ENCODE results near the gene VPREB3. TPM values are rescaled to one million over a fixed set of nuclear protein-coding genes. Genes with fewer than 3 reads are reported as not detected.
"Not testable (repeated sequence)": the region's sequence is repeated elsewhere in the genome, so short reads cannot be mapped to it uniquely, and the experiment has no call there.

VPREB3 gene
- total RNA-seq, 1 donor = 2.2 TPM

DNA sequence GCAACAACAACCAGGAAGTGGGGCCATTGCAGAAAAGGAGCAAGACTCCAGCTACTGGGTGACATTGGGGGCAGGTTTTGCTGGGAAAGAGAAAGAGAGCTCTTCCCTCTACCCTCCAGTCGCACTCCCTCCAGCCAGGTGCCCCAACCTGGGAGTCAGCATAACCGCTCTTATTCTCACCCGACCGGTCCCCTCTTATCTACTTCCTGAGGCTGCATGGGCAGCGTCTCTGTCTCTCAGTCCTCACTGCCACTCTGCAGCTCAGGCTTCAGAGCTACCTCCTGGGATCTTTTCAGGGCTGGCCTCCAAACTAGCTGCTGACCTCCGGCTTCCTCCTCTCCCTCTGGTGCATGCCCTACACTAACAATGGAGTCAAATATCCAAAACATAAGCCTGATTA, 8.4 kb downstream of the VPREB3 start:
- no peak for DNase-seq (ENCODE audit: low read depth in 2 of 3, low spot score in 2 of 3)

- no peak for DNase-seq (ENCODE audit: low read depth in 2 of 3, low spot score in 2 of 3)
Measured at GRCh38 chr22:23744485-23744884, 9.7 kb downstream of the VPREB3 start.

DNA sequence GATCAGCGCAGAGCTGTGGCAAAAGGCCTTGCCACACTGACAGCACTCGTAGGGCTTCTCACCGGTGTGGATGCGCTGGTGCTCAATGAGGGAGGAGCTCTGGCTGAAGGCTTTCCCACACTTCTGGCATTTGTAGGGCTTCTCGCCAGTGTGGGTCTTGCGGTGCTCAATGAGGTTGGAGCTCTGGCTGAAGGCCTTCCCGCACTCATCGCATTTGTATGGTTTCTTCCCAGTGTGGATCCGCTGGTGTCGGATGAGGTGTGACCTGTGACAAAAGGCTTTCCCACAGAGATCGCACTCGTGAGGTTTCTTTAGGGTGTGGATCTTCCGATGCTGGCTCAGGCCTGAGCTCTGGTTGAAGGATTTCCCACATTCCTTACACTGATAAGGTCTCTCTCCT, 10.2 kb downstream of the VPREB3 start:
- DNase-seq (ENCODE audit: low read depth in 2 of 3, low spot score in 2 of 3) = no peak

GRCh38 chr22:23743303-23743705, 10.9 kb downstream of the VPREB3 start:
- DNase-seq (ENCODE audit: low read depth in 2 of 3, low spot score in 2 of 3) = no peak

GRCh38 chr22:23742505-23743264, 11.5 kb downstream of the VPREB3 start:
- DNase-seq (ENCODE audit: low read depth in 2 of 3, low spot score in 2 of 3) = no peak

GRCh38 chr22:23737696-23738095, 16.5 kb downstream of the VPREB3 start:
- DNase-seq (ENCODE audit: low read depth in 2 of 3, low spot score in 2 of 3) = no peak

- not testable (repeated sequence) for DNase-seq (ENCODE audit: low read depth in 2 of 3, low spot score in 2 of 3)
Measured at GRCh38 chr22:23728108-23728507, 26.1 kb downstream of the VPREB3 start.

DNA sequence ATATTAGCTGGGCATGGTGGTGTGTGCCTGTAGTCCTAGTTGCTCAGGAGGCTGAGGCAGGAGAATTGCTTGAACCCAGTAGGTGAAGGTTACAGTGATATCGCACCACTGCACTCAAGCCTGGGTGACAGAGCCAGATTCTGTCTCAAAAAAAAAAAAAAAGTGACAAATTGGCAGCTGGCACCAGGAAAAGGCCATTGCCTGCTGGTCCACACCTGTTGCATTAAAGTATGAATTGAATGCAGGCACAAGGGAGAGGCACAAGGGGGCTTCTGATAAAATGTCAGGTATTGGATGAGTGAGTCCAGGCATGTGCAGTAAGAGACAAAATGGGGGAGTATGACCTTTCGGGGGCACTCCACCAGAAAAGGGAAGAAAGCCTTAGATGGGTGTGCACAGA, 31.5 kb downstream of the VPREB3 start:
- DNase-seq (ENCODE audit: low read depth in 2 of 3, low spot score in 2 of 3) = no peak

DNA sequence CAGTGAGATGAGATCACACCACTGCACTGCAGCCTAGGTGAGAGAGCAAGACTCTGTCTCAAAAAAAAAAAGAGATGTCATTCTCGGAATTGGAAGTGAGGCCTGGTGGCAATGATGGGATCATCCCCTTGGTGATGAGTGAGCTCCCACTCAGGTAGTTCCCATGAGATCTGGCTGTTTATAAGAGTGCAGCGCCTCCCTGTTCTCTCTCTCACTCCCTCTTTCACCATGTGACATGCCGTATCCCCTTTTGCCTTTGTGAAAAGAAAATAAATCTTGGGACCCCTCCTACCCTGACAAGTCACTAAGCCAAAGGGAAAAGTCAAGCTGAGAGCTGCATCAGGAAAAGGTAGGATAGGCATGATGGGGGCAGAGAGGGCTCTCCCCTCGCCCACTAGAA, 32.1 kb downstream of the VPREB3 start:
- DNase-seq (ENCODE audit: low read depth in 2 of 3, low spot score in 2 of 3) = no peak

DNA sequence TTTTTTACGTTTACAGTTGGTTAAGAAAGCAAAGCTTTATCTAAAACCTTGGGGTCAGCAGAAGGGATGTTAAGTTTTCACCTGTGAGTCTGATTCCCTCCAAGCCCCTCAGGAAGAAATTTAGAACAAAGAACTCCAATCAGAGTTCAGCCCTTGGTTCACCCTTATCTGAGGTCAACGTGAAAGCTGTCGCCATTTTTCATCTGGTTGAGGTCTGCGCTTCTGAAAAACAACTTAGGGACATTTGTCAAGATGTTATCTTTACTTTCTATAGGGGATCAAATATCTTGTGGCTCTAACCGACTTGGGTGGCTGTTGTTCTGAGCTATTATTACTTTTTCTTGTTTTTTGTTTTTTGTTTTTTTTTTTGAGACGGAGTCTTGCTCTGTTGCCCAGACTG, 33.4 kb downstream of the VPREB3 start:
- DNase-seq (ENCODE audit: low read depth in 2 of 3, low spot score in 2 of 3) = no peak

GRCh38 chr22:23718371-23719165, 35.7 kb downstream of the VPREB3 start:
- no peak for DNase-seq (ENCODE audit: low read depth in 2 of 3, low spot score in 2 of 3)

DNA sequence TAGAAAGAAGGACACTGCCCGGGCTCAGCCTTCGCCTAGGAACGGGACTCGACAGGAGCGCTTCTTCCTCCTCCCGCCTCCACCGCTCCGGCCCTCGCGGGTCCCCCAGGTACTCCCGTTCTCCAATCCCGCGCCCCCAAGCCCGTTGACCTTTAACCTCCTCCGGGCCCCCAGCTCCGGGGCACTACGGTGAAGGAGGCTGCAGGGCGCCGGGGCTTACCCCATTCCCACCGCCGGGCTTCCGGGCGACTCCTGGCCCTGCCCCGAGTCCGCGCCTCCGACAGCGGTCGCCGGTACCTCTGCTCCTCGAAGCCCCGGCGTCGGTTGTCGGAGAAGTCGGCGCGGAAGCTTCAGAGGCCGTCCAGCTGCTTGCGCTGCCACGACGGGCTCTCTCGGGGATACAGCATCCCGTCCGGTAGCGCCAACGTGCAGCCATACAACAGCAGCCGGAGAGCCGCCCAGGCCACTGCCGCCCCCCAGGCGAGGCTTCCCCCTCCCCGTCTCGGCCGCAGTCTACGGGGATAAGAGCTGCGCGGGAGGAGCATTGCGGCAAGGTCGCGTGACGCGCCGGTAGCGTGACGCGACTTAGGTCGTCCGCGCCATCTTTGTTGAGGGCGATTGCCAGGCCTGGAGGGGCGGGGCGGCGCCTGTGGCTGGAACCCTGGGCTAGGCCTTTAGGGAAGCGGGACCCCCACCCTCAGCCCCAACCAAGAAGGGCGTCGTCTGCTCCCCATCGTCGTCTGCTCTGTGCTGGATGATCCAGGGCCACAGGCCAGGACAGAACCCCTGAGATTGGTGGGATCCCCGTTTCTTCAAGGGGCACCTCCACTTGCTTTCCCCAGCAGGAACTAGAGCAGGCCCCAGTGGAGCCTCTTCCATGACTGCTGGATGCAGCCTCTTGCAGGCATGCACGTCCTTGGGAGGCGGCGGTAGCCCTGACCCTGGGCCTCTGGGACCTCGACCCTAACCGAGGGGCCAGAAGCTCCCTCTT, 37.1 kb downstream of the VPREB3 start:
- peak; percentile 66 to 89 (median 86) for DNase-seq (ENCODE audit: low read depth in 2 of 3, low spot score in 2 of 3)

GRCh38 chr22:23715806-23716375, 38.3 kb downstream of the VPREB3 start:
- DNase-seq (ENCODE audit: low read depth in 2 of 3, low spot score in 2 of 3) = peak in 1 of 3 donors; percentile 15

- DNase-seq (ENCODE audit: low read depth in 2 of 3, low spot score in 2 of 3) = peak in 1 of 3 donors; percentile 8
Measured at GRCh38 chr22:23714596-23715578, 39.3 kb downstream of the VPREB3 start.

- no peak for DNase-seq (ENCODE audit: low read depth in 2 of 3, low spot score in 2 of 3)
Measured at GRCh38 chr22:23713696-23714595, 40.3 kb downstream of the VPREB3 start.

DNA sequence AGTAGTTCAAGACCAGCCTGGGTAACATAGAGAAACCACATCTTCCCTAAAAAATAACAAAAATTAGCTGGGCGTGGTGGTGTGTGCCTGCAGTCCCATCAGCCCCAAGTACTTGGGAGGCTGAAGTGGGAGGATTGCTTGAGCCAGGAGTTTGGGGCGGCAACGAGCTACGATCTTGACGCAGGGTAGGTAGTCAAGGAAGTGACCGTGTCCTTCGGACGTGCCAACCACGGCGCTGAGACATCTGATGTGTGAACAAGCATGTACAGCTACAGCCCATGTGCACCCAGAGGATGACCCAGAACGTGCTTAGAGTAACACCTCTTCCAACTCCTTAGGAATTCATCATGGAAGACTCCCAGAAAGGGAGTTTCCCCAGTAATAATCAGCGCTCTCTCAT, 42.0 kb downstream of the VPREB3 start:
- no peak for DNase-seq (ENCODE audit: low read depth in 2 of 3, low spot score in 2 of 3)

GRCh38 chr22:23709107-23709506, 45.1 kb downstream of the VPREB3 start:
- no peak for DNase-seq (ENCODE audit: low read depth in 2 of 3, low spot score in 2 of 3)

DNA sequence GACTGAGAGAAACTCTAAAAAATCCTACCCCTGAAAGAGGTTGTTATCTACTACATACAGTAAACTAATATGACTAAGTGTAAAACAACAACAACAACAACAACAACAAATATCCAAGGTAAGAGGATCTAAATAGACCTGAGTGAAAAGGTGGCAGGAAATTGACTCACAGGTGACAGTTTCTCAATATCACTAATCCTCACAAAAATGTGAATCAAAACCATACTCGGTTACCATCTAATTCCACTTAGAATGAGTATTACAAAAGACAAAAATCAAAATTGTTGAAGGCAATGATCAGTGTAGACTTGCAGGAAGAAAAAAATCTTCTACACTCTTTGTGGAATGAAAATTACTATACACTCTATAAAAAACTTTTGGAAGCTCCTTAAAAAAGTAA, 46.0 kb downstream of the VPREB3 start:
- DNase-seq (ENCODE audit: low read depth in 2 of 3, low spot score in 2 of 3) = no peak
